GM23248 (cell line): ENCODE data around the gene FAM168A. TPM values are rescaled to one million over a fixed set of nuclear protein-coding genes. Genes with fewer than 3 reads are reported as not detected.
A peak's percentile ranks its signal among the peaks of the same experiment; 100 is the strongest.

Experiments
- DNase-seq: peaks from one replicate; pipeline ENCODE4 v3.0.0-alpha.2; 2015
- H2AFZ ChIP-seq: fragments of 200-600 bp; sonication (generic); 2 replicates; pipeline ENCODE4 v1.6.1; 2016; ENCODE audit warnings: antibody characterized with exemption
- H3F3A ChIP-seq: fragments of 200-600 bp; sonication (generic); 2 replicates; pipeline ENCODE4 v1.6.1; 2016; ENCODE audit warnings: mild to moderate bottlenecking, antibody characterized with exemption, mixed run types; ENCODE audit not compliant: insufficient read depth
- H3K27ac ChIP-seq: fragments of 200-600 bp; sonication (generic); 2 replicates; pipeline ENCODE4 v1.5.1; 2016; ENCODE audit warnings: mild to moderate bottlenecking
- H3K27me3 ChIP-seq: fragments of 200-600 bp; sonication (generic); replicated peaks from 2 replicates; pipeline ENCODE4 v1.6.1; 2016; ENCODE audit warnings: mild to moderate bottlenecking; ENCODE audit not compliant: insufficient read depth
- H3K36me3 ChIP-seq: fragments of 200-600 bp; sonication (generic); 2 replicates; pipeline ENCODE4 v1.6.1; 2016; ENCODE audit warnings: low read depth, mild to moderate bottlenecking
- H3K4me1 ChIP-seq: fragments of 200-600 bp; sonication (generic); 2 replicates; pipeline ENCODE4 v1.6.1; 2016; ENCODE audit warnings: mild to moderate bottlenecking; ENCODE audit not compliant: insufficient read depth
- H3K4me2 ChIP-seq: fragments of 200-600 bp; sonication (generic); one replicate; pipeline ENCODE4 v1.6.1; 2016; ENCODE audit warnings: mild to moderate bottlenecking; ENCODE audit not compliant: unreplicated experiment
- H3K4me3 ChIP-seq: fragments of 200-600 bp; sonication (generic); 2 replicates; pipeline ENCODE4 v1.5.1; 2016; ENCODE audit warnings: mild to moderate bottlenecking
- H3K79me2 ChIP-seq: fragments of 200-600 bp; sonication (generic); 2 replicates; pipeline ENCODE4 v1.6.1; 2016; ENCODE audit warnings: mild to moderate bottlenecking; ENCODE audit not compliant: insufficient read depth
- H3K9ac ChIP-seq: fragments of 200-600 bp; sonication (generic); 2 replicates; pipeline ENCODE4 v1.6.1; 2016; ENCODE audit warnings: mild to moderate bottlenecking
- H3K9me2 ChIP-seq: fragments of 200-600 bp; sonication (generic); 2 replicates; pipeline ENCODE4 v1.6.1; 2016; ENCODE audit warnings: mixed run types, mild to moderate bottlenecking, moderate library complexity; ENCODE audit not compliant: insufficient read depth
- H3K9me3 ChIP-seq: fragments of 200-600 bp; sonication (generic); one replicate; pipeline ENCODE4 v1.6.1; 2017; ENCODE audit warnings: low read depth
- H4K20me1 ChIP-seq: fragments of 200-600 bp; sonication (generic); 2 replicates; pipeline ENCODE4 v1.6.0; 2016; ENCODE audit not compliant: insufficient read depth
- EZH2 ChIP-seq: fragments of 200-600 bp; sonication (generic); IDR thresholded peaks from 2 replicates; pipeline ENCODE4 v1.6.1; 2018; ENCODE audit warnings: antibody characterized with exemption, mild to moderate bottlenecking; ENCODE audit not compliant: insufficient read depth, poor library complexity, severe bottlenecking
- EZH2phosphoT487 ChIP-seq: fragments of 200-600 bp; sonication (generic); IDR thresholded peaks from 2 replicates; pipeline ENCODE4 v1.6.1; 2018; ENCODE audit warnings: antibody characterized with exemption, moderate library complexity, mild to moderate bottlenecking, low read depth; ENCODE audit not compliant: insufficient read depth
- WGBS, 2 experiments: methylation state at CpG; one replicate each; pipeline ENCODE4 v1.1.6; 2015 to 2017; ENCODE audit warnings: low lambda C conversion rate in 2 of 2, low coverage in 1 of 2; ENCODE audit errors: missing lambda C conversion rate in 2 of 2; 5-methylcytosine and 5-hydroxymethylcytosine counted together
- in situ Hi-C: fragments of 300-500 bp; cut with MboI; formaldehyde crosslinking; loops from 2 replicates; pipeline ENCODE4 v1.15.0; 2020
- polyA plus RNA-seq: library from polyadenylated mRNA; unstranded; fragments of >200 nt; fragmentation: Nextera tagmentation; extraction: Ambion mirVana; gene quantifications from 2 replicates; pipeline ENCODE4 v1.2.1, GENCODE V29; 2016
- total RNA-seq: library from RNA; depleted of rRNA; stranded (reverse); fragments of >200 nt; shearing (Covaris generic); gene quantifications from 2 replicates; pipeline ENCODE4 v1.2.3, GENCODE V29; 2014

Gene FAM168A
- total and polyA plus RNA-seq, 2 experiments from 2014 or later = 9.1 to 26.4 TPM

DNA sequence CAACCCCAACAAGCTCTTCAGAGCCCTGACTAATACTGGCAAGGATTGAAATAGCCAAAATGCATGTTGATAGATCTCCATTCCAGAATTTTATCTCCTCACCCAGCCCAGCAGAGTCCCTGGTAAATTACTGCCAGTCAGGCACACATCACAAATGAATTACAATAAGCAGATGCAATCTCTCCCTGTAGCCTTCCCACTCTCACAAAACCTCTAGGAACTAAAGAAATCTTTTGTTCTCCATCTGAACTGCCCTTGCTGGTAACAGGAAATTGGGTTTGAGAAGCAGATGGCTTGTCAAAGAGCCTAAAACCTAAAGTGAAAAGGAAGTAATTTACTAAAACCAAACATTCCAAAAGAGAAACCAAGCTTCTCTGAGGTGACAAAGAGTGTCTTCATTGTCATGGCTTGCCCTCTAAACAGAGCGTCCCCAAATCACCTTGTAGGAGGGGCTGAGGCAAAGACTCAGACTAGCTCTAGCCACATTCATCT lies 59.5 kb downstream of the FAM168A start:
- Histone ChIP-seq H3K79me2 (peaks cover 85% of the 10 kb centered on the region), H3K27me3 (no peaks in the 10 kb centered on the region), H3K4me1 (peaks cover 13% of the 10 kb centered on the region), H4K20me1 (no peaks in the 10 kb centered on the region; the same call in 1 of the 2 replicates), H3K4me2 (peak overlapping the region; percentile 9), H3K4me3 (no peak overlapping the region), H3K9me2 (no peaks in the 10 kb centered on the region), H3K36me3 (no peaks in the 10 kb centered on the region), H2AFZ (no peak overlapping the region), H3K9me3 (no peaks in the 10 kb centered on the region), H3F3A (peaks cover 6% of the 10 kb centered on the region; the same call in 1 of the 2 replicates), H3K9ac (no peak overlapping the region), H3K27ac (0 out of 2 replicates have a peak overlapping the region, but pooled peaks have one; percentile 5)
- 50 to 56% methylated on average over 1 of the region's 1 CpG for WGBS, 2 experiments
- TF ChIP-seq EZH2phosphoT487 (no peak), EZH2 (no peak)
- in situ Hi-C loops = no loop called here
- peak; percentile 41 for DNase-seq

DNA sequence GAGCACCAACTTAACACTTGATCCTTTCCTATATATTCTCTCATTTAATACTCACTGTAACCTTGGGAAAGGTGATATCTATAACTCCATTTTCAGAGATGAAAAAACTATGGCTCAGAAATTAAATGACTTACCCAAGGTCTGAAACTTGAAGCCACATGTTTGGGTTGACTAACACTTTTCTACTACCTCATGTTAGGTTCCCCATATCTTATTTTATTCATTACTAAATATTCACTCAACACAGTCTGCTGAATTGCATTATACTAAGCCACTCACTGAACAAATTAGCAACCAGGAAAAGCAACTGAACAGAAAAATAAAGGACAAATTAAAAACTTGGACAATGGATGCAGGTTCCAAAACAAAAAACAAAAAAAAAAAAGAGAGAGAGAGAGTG lies 59.9 kb downstream of the FAM168A start:
- Histone ChIP-seq H3K4me2 (peak overlapping the region; percentile 9), H4K20me1 (peaks cover 2% of the 10 kb centered on the region; the same call in 1 of the 2 replicates), H3K9me2 (no peaks in the 10 kb centered on the region), H3K27me3 (no peaks in the 10 kb centered on the region), H3F3A (peaks cover 6% of the 10 kb centered on the region; the same call in 1 of the 2 replicates), H2AFZ (no peak overlapping the region), H3K79me2 (peaks cover 85% of the 10 kb centered on the region), H3K36me3 (no peaks in the 10 kb centered on the region), H3K9ac (no peak overlapping the region), H3K27ac (0 out of 2 replicates have a peak overlapping the region, but pooled peaks have one; percentile 5), H3K4me3 (no peak overlapping the region), H3K9me3 (no peaks in the 10 kb centered on the region), H3K4me1 (peaks cover 13% of the 10 kb centered on the region)
- in situ Hi-C loops = no loop called here
- DNase-seq = no peak
- no peak for TF ChIP-seq EZH2
- TF ChIP-seq EZH2phosphoT487 = no peak

DNA sequence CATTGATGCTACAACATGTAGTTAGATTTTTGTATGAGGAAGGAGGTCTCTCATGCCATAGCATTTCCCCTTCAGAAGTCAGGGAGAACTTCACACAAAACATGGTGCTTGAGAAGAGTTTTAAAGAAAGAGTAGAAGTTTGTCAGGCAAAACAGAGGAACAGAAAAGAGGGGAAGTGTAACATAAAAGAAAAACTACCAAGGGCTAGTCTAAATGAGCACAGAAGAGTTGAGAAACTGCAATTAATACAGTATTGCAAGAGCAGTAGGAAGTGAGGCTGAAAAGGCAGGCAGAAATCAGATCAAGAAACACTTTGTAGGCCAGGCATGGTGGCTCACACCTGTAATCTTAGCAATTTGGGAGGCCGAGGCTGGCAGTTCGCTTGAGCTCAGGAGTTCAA lies 61.0 kb downstream of the FAM168A start:
- Histone ChIP-seq H3K4me3 (no peak overlapping the region), H2AFZ (no peak overlapping the region), H3K9ac (no peak overlapping the region), H3K9me3 (no peaks in the 10 kb centered on the region), H3K79me2 (peaks cover 84% of the 10 kb centered on the region), H3K4me1 (peaks cover 13% of the 10 kb centered on the region), H3K27me3 (no peaks in the 10 kb centered on the region), H3K27ac (no peak overlapping the region), H3F3A (peaks cover 6% of the 10 kb centered on the region; the same call in 1 of the 2 replicates), H3K9me2 (no peaks in the 10 kb centered on the region), H4K20me1 (peaks cover 6% of the 10 kb centered on the region; the same call in 1 of the 2 replicates), H3K36me3 (no peaks in the 10 kb centered on the region), H3K4me2 (no peak overlapping the region)
- in situ Hi-C loops = no loop called here
- 96 to 100% methylated on average over 2 of the region's 2 CpGs for WGBS, 2 experiments
- DNase-seq = no peak
- no peak for TF ChIP-seq EZH2phosphoT487
- TF ChIP-seq EZH2 = no peak

- Histone ChIP-seq H3K79me2 (peaks cover 86% of the 10 kb centered on the region), H3K27ac (no peak overlapping the region), H3K9ac (no peak overlapping the region), H3F3A (no peaks in the 10 kb centered on the region), H3K4me2 (no peak overlapping the region), H3K36me3 (no peaks in the 10 kb centered on the region), H3K27me3 (no peaks in the 10 kb centered on the region), H2AFZ (no peak overlapping the region), H3K9me2 (no peaks in the 10 kb centered on the region), H3K4me3 (no peak overlapping the region), H4K20me1 (peaks cover 6% of the 10 kb centered on the region; the same call in 1 of the 2 replicates), H3K4me1 (peaks cover 13% of the 10 kb centered on the region), H3K9me3 (no peaks in the 10 kb centered on the region)
- in situ Hi-C loops = no loop called here
- DNase-seq = peak; percentile 2
- WGBS, 2 experiments = 97 to 100% methylated on average over 1 of the region's 1 CpG
- TF ChIP-seq EZH2 = no peak
- TF ChIP-seq EZH2phosphoT487 = no peak
Observed at GRCh38 chr11:73532310-73532709, 65.6 kb downstream of the FAM168A start.
